IPS-15b (cell line): ENCODE measurements around the gene PLEKHA7.

Experiments
- H3K27me3 ChIP-seq: one replicate; pipeline ENCODE4 v1.6.1; 2013; ENCODE audit warnings: low read length; ENCODE audit not compliant: control insufficient read depth, insufficient read depth
- H3K36me3 ChIP-seq: one replicate; pipeline ENCODE4 v1.6.1; 2013; ENCODE audit warnings: low read length; ENCODE audit not compliant: control insufficient read depth, insufficient read depth
- H3K4me1 ChIP-seq: one replicate; pipeline ENCODE4 v1.6.1; 2013; ENCODE audit warnings: mild to moderate bottlenecking, low read length; ENCODE audit not compliant: control insufficient read depth, insufficient read depth
- H3K4me3 ChIP-seq: one replicate; pipeline ENCODE4 v1.5.1; 2013; ENCODE audit warnings: low read depth, low read length
- H3K9ac ChIP-seq: one replicate; pipeline ENCODE4 v1.6.1; 2013; ENCODE audit warnings: low read depth, mild to moderate bottlenecking, low read length
- H3K9me3 ChIP-seq: one replicate; pipeline ENCODE4 v1.6.1; 2013; ENCODE audit warnings: mild to moderate bottlenecking, low read length; ENCODE audit not compliant: control insufficient read depth, insufficient read depth

The PLEKHA7 gene

DNA sequence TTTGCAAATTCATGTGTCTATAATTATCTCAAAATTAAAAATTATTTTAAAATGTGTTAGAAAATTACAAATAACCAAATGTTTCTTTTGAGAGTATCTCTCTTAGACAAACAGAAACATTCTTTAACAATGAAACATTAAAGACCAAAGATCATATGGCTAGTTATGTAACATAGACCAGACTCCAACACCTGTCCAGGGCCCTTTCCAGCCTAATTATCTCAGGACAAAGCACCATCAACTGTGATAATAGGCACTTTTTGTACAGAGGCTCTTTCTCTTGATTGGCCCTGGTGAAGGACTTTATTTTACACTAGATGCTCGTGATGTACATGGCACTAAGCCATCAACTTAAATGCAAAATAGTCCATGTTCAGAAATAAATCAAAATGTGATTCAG, 5.0 kb upstream of the PLEKHA7 start:
- H3K4me1 ChIP-seq, result peaks cover 8% of the 10 kb centered on the region
- H3K9me3 ChIP-seq, result no peaks in the 10 kb centered on the region
- no peak overlapping the region for H3K9ac ChIP-seq
- no peaks in the 10 kb centered on the region for H3K36me3 ChIP-seq
- no peak overlapping the region for H3K4me3 ChIP-seq
- H3K27me3 ChIP-seq, result peaks cover 7% of the 10 kb centered on the region

- peaks cover 22% of the 10 kb centered on the region for H3K4me1 ChIP-seq
- H3K9ac ChIP-seq, result no peak overlapping the region
- H3K9me3 ChIP-seq, result no peaks in the 10 kb centered on the region
- no peak overlapping the region for H3K4me3 ChIP-seq
- H3K27me3 ChIP-seq, result peaks cover 25% of the 10 kb centered on the region
- H3K36me3 ChIP-seq, result no peaks in the 10 kb centered on the region
These were observed 1.5 kb upstream of the PLEKHA7 start for GRCh38 chr11:17015627-17016126.

- no peaks in the 10 kb centered on the region for H3K36me3 ChIP-seq
- H3K9me3 ChIP-seq, result no peaks in the 10 kb centered on the region
- peak overlapping the region; percentile 93 for H3K4me3 ChIP-seq
- H3K9ac ChIP-seq, result peak overlapping the region; percentile 49
- peaks cover 22% of the 10 kb centered on the region for H3K4me1 ChIP-seq
- H3K27me3 ChIP-seq, result peaks cover 25% of the 10 kb centered on the region
These were observed 816 bp upstream of the PLEKHA7 start for GRCh38 chr11:17014833-17015626.

GRCh38 chr11:17013548-17014320, 480 bp downstream of the PLEKHA7 start:
- Histone ChIP-seq H3K27me3 (peaks cover 25% of the 10 kb centered on the region), H3K9ac (peak overlapping the region; percentile 54)

GRCh38 chr11:17012712-17013547, 1.3 kb downstream of the PLEKHA7 start:
- Histone ChIP-seq H3K4me3 (peak overlapping the region; percentile 70), H3K27me3 (peaks cover 25% of the 10 kb centered on the region), H3K36me3 (no peaks in the 10 kb centered on the region), H3K9ac (peak overlapping the region; percentile 54), H3K9me3 (no peaks in the 10 kb centered on the region), H3K4me1 (peaks cover 22% of the 10 kb centered on the region)

More at GRCh38 chr11:17013548-17014320, 480 bp downstream of the PLEKHA7 start:
- Histone ChIP-seq H3K4me3 (peak overlapping the region; percentile 70), H3K9me3 (no peaks in the 10 kb centered on the region), H3K36me3 (no peaks in the 10 kb centered on the region), H3K4me1 (peaks cover 22% of the 10 kb centered on the region)

DNA sequence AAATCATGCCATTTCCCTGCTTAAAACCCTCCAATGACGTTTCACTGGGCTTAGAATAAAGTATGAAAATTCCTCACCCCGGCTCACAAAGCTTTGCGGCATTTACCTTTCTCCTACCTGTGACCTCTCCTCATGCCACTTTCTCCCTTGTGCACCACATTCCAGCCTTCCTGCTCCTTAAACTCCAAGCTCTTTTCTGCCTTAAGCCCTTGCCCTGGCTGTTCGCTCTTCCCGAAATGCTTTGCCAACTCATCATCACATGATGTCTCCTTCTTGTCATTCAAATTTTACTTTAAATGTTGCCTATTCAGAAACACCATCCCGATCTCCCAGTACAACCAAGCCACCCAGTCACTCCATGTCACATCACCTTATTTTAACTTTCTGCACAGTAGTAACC, 2.0 kb downstream of the PLEKHA7 start:
- H3K9me3 ChIP-seq, result no peaks in the 10 kb centered on the region
- H3K4me3 ChIP-seq, result peak overlapping the region; percentile 1
- H3K4me1 ChIP-seq, result peaks cover 22% of the 10 kb centered on the region
- no peaks in the 10 kb centered on the region for H3K36me3 ChIP-seq
- peak overlapping the region; percentile 12 for H3K9ac ChIP-seq
- peaks cover 25% of the 10 kb centered on the region for H3K27me3 ChIP-seq

DNA sequence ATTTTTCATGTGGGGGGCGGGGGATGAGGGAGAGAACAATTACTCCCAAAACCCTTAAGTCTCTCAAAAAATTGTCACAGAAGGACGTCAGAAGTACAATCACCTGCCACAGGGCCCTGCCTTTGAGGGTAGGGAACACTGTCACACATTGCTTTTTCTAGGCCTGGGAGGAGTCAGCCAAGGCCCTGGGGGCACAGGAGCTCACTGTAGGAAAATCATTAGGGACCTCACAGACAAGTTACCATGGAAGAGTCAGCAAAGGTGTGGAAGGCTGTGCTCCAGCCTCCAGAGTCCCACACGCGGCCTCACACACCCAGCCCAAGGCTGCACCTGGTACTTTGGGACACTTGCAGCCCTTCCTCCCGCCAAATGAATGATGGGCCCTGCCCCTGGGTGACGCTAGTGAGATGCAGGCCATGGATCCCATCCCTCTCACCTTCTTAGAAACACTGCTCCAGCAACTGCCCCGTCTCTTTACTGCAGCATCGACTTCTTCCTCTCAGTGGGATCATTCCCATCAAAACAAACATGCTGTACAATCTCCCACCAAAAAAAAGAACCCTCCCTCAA, 3.3 kb downstream of the PLEKHA7 start:
- peak overlapping the region; percentile 10 for H3K4me3 ChIP-seq
- peaks cover 17% of the 10 kb centered on the region for H3K27me3 ChIP-seq
- peaks cover 20% of the 10 kb centered on the region for H3K4me1 ChIP-seq
- no peaks in the 10 kb centered on the region for H3K9me3 ChIP-seq
- no peak overlapping the region for H3K9ac ChIP-seq
- no peaks in the 10 kb centered on the region for H3K36me3 ChIP-seq

DNA sequence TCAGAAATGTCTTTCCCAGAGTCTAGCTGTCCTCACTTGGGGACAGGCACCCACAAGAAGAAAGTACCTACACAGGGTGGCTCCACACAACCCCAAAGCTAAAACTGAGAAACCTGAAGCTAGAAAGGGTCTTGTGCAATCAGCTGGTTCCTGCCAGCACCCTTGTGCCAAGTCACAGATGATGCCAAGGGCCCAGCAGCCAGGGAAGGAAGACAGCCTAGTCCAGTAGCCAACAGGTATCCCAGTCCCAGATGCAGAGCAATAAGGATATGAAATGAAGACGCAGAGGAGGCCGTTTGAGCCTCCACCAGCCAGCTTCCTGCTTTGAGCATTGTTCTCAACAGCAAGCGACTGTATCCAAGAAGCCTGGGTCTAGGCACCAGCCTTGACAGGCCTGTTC, 6.1 kb downstream of the PLEKHA7 start:
- Histone ChIP-seq H3K27me3 (peaks cover 17% of the 10 kb centered on the region), H3K4me3 (no peak overlapping the region), H3K4me1 (peaks cover 19% of the 10 kb centered on the region), H3K9me3 (no peaks in the 10 kb centered on the region), H3K36me3 (no peaks in the 10 kb centered on the region), H3K9ac (no peak overlapping the region)

DNA sequence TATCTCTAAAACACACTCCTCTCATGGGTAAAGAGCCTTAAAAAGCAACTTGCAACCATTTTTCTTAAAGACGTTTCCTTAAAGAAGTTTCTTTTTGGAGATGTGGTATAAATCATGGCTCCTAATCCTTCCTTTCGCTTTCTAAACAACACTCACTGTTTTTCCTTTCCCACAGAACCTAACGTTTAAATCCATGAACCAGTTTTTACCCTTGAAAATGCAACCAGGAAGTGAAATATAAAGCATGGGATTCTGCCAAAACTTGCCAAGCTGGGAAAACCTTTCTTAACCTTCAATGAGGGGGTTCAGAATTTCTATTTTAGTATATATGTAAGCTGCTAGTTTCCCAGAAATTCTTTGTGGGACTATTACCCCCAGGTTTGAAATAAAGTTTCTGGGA, 8.6 kb downstream of the PLEKHA7 start:
- Histone ChIP-seq H3K4me1 (no peaks in the 10 kb centered on the region), H3K9me3 (no peaks in the 10 kb centered on the region), H3K4me3 (no peak overlapping the region), H3K9ac (no peak overlapping the region), H3K36me3 (no peaks in the 10 kb centered on the region), H3K27me3 (no peaks in the 10 kb centered on the region)

DNA sequence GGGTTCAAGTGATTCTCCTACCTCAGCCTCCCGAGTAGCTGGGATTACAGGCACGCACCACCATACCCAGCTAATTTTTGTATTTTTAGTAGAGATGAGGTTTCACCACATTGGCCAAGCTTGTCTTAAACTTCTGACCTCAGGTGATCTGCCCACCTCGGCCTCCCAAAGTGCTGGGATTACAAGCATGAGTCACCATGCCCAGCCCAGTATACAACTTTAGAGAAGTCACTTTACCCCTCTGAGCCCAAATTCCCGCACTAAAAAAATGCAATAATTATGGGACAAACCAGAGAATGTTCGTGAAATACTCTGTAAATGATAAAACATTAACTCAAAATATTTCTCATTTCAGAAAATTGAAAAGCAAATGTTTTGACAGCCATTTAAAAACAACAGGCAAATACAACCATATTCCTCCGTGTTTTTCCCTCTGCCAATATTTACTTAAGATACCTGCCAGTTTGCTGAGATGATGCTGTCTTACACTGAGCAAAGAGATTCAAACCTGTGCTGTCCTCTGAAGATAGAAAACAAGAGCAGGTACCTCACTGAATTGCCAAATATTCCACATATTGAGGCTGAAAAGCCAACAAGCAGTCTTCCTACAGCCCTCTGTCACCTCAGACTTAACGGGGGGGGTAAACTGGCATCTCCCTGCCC, 9.6 kb downstream of the PLEKHA7 start:
- H3K4me1 ChIP-seq, result no peaks in the 10 kb centered on the region
- H3K27me3 ChIP-seq, result no peaks in the 10 kb centered on the region
- H3K9ac ChIP-seq, result no peak overlapping the region
- H3K9me3 ChIP-seq, result no peaks in the 10 kb centered on the region
- no peak overlapping the region for H3K4me3 ChIP-seq
- no peaks in the 10 kb centered on the region for H3K36me3 ChIP-seq

GRCh38 chr11:17003426-17003825, 10.8 kb downstream of the PLEKHA7 start:
- Histone ChIP-seq H3K36me3 (no peaks in the 10 kb centered on the region), H3K9me3 (no peaks in the 10 kb centered on the region), H3K4me1 (no peaks in the 10 kb centered on the region)

More at GRCh38 chr11:17003426-17003825, 10.8 kb downstream of the PLEKHA7 start:
- H3K4me3 ChIP-seq, result no peak overlapping the region
- no peak overlapping the region for H3K9ac ChIP-seq
- no peaks in the 10 kb centered on the region for H3K27me3 ChIP-seq
